HEK293 (cell line): ENCODE results near the gene CFH.
A peak's percentile ranks its signal among the peaks of the same experiment; 100 is the strongest.

Experiments used
- CTCF ChIA-PET: fragments of 350-600 bp; formaldehyde crosslinking; extraction: SDS; loops from one replicate; lab custom pipeline; 2021; ENCODE audit warnings: antibody characterized with exemption; lab: Yijun Ruan, JAX
- POLR2A ChIA-PET: fragments of 300-600 bp; formaldehyde crosslinking; extraction: SDS; loops from one replicate; lab custom pipeline; 2020; ENCODE audit warnings: antibody characterized with exemption, inconsistent platforms; lab: Yijun Ruan, JAX
- H3K27ac ChIP-seq: fragments of 200-500 bp; sonication (Bioruptor generic); 2 replicates; pipeline ENCODE4 v1.5.1; 2014; ENCODE audit warnings: low read depth, low read length, control low read depth, inconsistent platforms; ENCODE audit errors: extremely low read depth
- H3K36me3 ChIP-seq, 2 experiments: fragments of 200-500 bp in 1 of 2; sonication (Bioruptor generic) in 1 of 2; 1 replicate in 1 of 2; 2 replicates in 1 of 2; pipeline ENCODE4 v1.5.1; 2014 to 2017; ENCODE audit warnings: inconsistent platforms in 2 of 2, low read length in 2 of 2; ENCODE audit not compliant: control insufficient read depth in 2 of 2, insufficient read depth in 1 of 2
- H3K4me1 ChIP-seq: fragments of 200-500 bp; sonication (Bioruptor generic); 2 replicates; pipeline ENCODE4 v1.5.1; 2014; ENCODE audit warnings: mild to moderate bottlenecking, low read length, inconsistent platforms; ENCODE audit not compliant: control insufficient read depth, insufficient read depth
- H3K4me3 ChIP-seq: 2 replicates; pipeline ENCODE4 v1.5.1; 2011; ENCODE audit warnings: low read depth, mild to moderate bottlenecking, control low read depth, low read length, moderate library complexity
- H3K9me3 ChIP-seq: fragments of 200-500 bp; sonication (Bioruptor generic); 2 replicates; pipeline ENCODE4 v1.5.1; 2014; ENCODE audit warnings: low read depth, low read length, inconsistent platforms; ENCODE audit not compliant: control insufficient read depth, insufficient read depth
- GLI2 ChIP-seq: fragments of 450-650 bp; formaldehyde crosslinking; IDR thresholded peaks from 2 replicates; pipeline ENCODE4; 2017; ENCODE audit warnings: missing biosample characterization, missing genetic modification characterization, low read depth, borderline replicate concordance
- GLI4 ChIP-seq: fragments of 450-650 bp; formaldehyde crosslinking; IDR thresholded peaks from 2 replicates; pipeline ENCODE4 v1.5.1; 2016; ENCODE audit warnings: missing biosample characterization, missing genetic modification characterization
- GLIS1 ChIP-seq: fragments of 450-650 bp; formaldehyde crosslinking; IDR thresholded peaks from 2 replicates; pipeline ENCODE4 v1.5.1; 2016; ENCODE audit warnings: missing biosample characterization, missing genetic modification characterization
- KLF7 ChIP-seq: fragments of 450-650 bp; formaldehyde crosslinking; IDR thresholded peaks from 2 replicates; pipeline ENCODE4 v1.5.1; 2016; ENCODE audit warnings: missing biosample characterization, missing genetic modification characterization, borderline replicate concordance
- OSR2 ChIP-seq: fragments of 450-650 bp; formaldehyde crosslinking; IDR thresholded peaks from 2 replicates; pipeline ENCODE4 v1.5.1; 2016; ENCODE audit warnings: missing biosample characterization, missing genetic modification characterization
- OVOL3 ChIP-seq: fragments of 450-650 bp; formaldehyde crosslinking; IDR thresholded peaks from 2 replicates; pipeline ENCODE4 v1.5.1; 2016; ENCODE audit warnings: missing biosample characterization, missing genetic modification characterization
- ZBTB21 ChIP-seq: fragments of 450-650 bp; formaldehyde crosslinking; IDR thresholded peaks from 2 replicates; pipeline ENCODE4 v1.5.1; 2017; ENCODE audit warnings: missing biosample characterization, missing genetic modification characterization
- ZEB2 ChIP-seq: fragments of 450-650 bp; formaldehyde crosslinking; IDR thresholded peaks from 2 replicates; pipeline ENCODE4 v1.5.1; 2016; ENCODE audit warnings: missing biosample characterization, missing genetic modification characterization
- ZFP41 ChIP-seq: fragments of 450-650 bp; formaldehyde crosslinking; IDR thresholded peaks from 2 replicates; pipeline ENCODE4 v1.5.1; 2016; ENCODE audit warnings: missing biosample characterization, missing genetic modification characterization, borderline replicate concordance
- ZNF155 ChIP-seq: fragments of 450-650 bp; formaldehyde crosslinking; IDR thresholded peaks from 2 replicates; pipeline ENCODE4 v1.5.1; 2016; ENCODE audit warnings: missing biosample characterization, missing genetic modification characterization
- ZNF211 ChIP-seq: fragments of 450-650 bp; formaldehyde crosslinking; IDR thresholded peaks from 2 replicates; pipeline ENCODE4 v1.5.1; 2016; ENCODE audit warnings: low read depth, missing biosample characterization, missing genetic modification characterization
- ZNF221 ChIP-seq: fragments of 450-650 bp; formaldehyde crosslinking; IDR thresholded peaks from 2 replicates; pipeline ENCODE4 v1.5.1; 2017; ENCODE audit warnings: missing biosample characterization, missing genetic modification characterization, borderline replicate concordance
- ZNF223 ChIP-seq: fragments of 450-650 bp; formaldehyde crosslinking; IDR thresholded peaks from 2 replicates; pipeline ENCODE4 v1.5.1; 2016; ENCODE audit warnings: missing biosample characterization, missing genetic modification characterization
- ZNF248 ChIP-seq: fragments of 450-650 bp; formaldehyde crosslinking; IDR thresholded peaks from 2 replicates; pipeline ENCODE4 v1.5.1; 2017; ENCODE audit warnings: missing biosample characterization, missing genetic modification characterization
- ZNF354C ChIP-seq: fragments of 450-650 bp; formaldehyde crosslinking; IDR thresholded peaks from 2 replicates; pipeline ENCODE4 v1.5.1; 2016; ENCODE audit warnings: missing biosample characterization, missing genetic modification characterization, low read depth, borderline replicate concordance
- ZNF561 ChIP-seq: fragments of 450-650 bp; IDR thresholded peaks from 2 replicates; pipeline ENCODE4 v1.5.1; 2018; ENCODE audit warnings: missing biosample characterization, missing genetic modification characterization, borderline replicate concordance
- TF ChIP-seq, protein P1 (sequence below): fragments of 450-650 bp; formaldehyde crosslinking; IDR thresholded peaks from 2 replicates; pipeline ENCODE4 v1.5.1; 2017; ENCODE audit warnings: missing biosample characterization, missing genetic modification characterization
- TF ChIP-seq, protein P2 (sequence below): fragments of 450-650 bp; formaldehyde crosslinking; conservative IDR thresholded peaks from 2 replicates; pipeline ENCODE4 v1.5.1; 2016; ENCODE audit warnings: low read depth, missing biosample characterization, missing genetic modification characterization
- TF ChIP-seq, protein P3 (sequence below): fragments of 450-650 bp; formaldehyde crosslinking; IDR thresholded peaks from 2 replicates; pipeline ENCODE4 v1.5.1; 2016; ENCODE audit warnings: missing biosample characterization, missing genetic modification characterization

Gene CFH

DNA sequence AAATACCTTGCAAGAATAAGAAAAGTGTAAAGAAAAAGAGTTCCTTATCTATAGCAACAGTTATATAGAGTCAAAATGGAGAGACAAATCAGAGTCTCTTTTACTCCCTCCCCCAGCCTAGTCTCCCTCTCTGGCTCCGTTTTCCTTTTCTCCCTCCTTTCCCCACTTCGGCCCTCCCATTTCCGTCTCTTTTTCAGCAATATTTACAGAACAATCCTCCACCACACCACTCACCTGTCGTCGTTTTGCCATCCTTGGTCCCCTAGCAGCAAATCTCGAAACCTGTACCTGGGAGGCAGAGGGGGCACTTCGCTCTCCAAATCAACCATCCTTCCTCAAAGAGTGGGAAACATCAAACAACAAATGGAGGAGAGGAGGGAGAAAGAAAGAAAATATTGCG is 43.9 kb upstream of the CFH start:
- H3K9me3 ChIP-seq = no peaks in the 10 kb centered on the region
- no peak overlapping the region for H3K27ac ChIP-seq
- no peaks in the 10 kb centered on the region for H3K36me3 ChIP-seq
- ChIA-PET CTCF (no interaction called here), POLR2A (no interaction called here)
- no peak for TF ChIP-seq GLI2 (tag by site-specific recombination)
- TF ChIP-seq ZNF561 (tag by site-specific recombination) = no peak
- no peak for TF ChIP-seq ZNF211 (tag by site-specific recombination)
- TF ChIP-seq, protein P1, sequence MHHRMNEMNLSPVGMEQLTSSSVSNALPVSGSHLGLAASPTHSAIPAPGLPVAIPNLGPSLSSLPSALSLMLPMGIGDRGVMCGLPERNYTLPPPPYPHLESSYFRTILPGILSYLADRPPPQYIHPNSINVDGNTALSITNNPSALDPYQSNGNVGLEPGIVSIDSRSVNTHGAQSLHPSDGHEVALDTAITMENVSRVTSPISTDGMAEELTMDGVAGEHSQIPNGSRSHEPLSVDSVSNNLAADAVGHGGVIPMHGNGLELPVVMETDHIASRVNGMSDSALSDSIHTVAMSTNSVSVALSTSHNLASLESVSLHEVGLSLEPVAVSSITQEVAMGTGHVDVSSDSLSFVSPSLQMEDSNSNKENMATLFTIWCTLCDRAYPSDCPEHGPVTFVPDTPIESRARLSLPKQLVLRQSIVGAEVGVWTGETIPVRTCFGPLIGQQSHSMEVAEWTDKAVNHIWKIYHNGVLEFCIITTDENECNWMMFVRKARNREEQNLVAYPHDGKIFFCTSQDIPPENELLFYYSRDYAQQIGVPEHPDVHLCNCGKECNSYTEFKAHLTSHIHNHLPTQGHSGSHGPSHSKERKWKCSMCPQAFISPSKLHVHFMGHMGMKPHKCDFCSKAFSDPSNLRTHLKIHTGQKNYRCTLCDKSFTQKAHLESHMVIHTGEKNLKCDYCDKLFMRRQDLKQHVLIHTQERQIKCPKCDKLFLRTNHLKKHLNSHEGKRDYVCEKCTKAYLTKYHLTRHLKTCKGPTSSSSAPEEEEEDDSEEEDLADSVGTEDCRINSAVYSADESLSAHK (tag by site-specific recombination) = no peak
- TF ChIP-seq, protein P2, sequence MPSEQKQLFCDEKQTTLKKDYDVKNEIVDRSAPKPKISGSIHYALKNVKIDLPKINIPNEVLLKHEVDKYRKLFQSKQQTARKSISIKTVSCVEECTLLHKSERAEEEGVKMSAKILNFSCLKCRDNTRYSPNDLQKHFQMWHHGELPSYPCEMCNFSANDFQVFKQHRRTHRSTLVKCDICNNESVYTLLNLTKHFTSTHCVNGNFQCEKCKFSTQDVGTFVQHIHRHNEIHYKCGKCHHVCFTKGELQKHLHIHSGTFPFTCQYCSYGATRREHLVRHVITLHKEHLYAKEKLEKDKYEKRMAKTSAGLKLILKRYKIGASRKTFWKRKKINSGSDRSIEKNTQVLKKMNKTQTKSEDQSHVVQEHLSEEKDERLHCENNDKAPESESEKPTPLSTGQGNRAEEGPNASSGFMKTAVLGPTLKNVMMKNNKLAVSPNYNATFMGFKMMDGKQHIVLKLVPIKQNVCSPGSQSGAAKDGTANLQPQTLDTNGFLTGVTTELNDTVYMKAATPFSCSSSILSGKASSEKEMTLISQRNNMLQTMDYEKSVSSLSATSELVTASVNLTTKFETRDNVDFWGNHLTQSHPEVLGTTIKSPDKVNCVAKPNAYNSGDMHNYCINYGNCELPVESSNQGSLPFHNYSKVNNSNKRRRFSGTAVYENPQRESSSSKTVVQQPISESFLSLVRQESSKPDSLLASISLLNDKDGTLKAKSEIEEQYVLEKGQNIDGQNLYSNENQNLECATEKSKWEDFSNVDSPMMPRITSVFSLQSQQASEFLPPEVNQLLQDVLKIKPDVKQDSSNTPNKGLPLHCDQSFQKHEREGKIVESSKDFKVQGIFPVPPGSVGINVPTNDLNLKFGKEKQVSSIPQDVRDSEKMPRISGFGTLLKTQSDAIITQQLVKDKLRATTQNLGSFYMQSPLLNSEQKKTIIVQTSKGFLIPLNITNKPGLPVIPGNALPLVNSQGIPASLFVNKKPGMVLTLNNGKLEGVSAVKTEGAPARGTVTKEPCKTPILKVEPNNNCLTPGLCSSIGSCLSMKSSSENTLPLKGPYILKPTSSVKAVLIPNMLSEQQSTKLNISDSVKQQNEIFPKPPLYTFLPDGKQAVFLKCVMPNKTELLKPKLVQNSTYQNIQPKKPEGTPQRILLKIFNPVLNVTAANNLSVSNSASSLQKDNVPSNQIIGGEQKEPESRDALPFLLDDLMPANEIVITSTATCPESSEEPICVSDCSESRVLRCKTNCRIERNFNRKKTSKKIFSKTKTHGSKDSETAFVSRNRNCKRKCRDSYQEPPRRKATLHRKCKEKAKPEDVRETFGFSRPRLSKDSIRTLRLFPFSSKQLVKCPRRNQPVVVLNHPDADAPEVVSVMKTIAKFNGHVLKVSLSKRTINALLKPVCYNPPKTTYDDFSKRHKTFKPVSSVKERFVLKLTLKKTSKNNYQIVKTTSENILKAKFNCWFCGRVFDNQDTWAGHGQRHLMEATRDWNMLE (tag by site-specific recombination) = no peak
- no peak for TF ChIP-seq ZNF248 (tag by site-specific recombination)
- TF ChIP-seq ZNF223 = no peak
- no peak for TF ChIP-seq ZNF221 (tag by site-specific recombination)
- no peak for TF ChIP-seq GLI4 (tag by site-specific recombination)
- no peak for TF ChIP-seq ZFP41 (tag by site-specific recombination)
- no peak for TF ChIP-seq ZEB2 (tag by site-specific recombination)
- no peak for TF ChIP-seq OVOL3 (tag by site-specific recombination)
- no peak for TF ChIP-seq GLIS1 (tag by site-specific recombination)
- TF ChIP-seq OSR2 (tag by site-specific recombination) = no peak
- no peak for TF ChIP-seq ZNF155 (tag by site-specific recombination)
- TF ChIP-seq ZBTB21 = no peak
- no peak for TF ChIP-seq ZNF354C (tag by site-specific recombination)
- TF ChIP-seq, protein P3, sequence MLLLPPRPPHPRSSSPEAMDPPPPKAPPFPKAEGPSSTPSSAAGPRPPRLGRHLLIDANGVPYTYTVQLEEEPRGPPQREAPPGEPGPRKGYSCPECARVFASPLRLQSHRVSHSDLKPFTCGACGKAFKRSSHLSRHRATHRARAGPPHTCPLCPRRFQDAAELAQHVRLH = no peak
- no peak for TF ChIP-seq KLF7 (tag by site-specific recombination)
- H3K4me3 ChIP-seq = peak overlapping the region; percentile 65
- H3K4me1 ChIP-seq = no peaks in the 10 kb centered on the region
